ENCODE results near the gene FXYD5. TPM values are rescaled to one million over a fixed set of nuclear protein-coding genes. Genes with fewer than 3 reads are reported as not detected.

The FXYD5 gene
- total and polyA plus RNA-seq, 2 donors: 6.6 to 105 TPM

DNA sequence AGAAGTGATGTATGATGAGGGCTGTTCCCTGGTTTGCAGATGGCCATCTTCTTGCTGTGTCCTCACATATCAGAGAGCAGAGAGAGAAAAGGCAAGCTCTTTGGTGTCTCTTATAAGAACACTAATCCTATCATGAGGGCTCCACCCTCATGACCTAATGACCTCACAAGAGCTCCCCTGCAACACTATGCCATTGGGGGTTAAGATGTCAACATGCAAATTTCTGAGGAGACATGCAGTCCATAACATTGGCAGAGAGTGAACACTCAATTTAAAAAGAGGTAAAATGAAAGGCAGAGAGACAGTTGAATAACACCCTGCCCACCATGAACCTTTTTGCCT lies 63.1 kb downstream of the FXYD5 start:
- DNase-seq (ENCODE audit: extremely low spot score): no peak
- no peak overlapping the region for H3K4me3 ChIP-seq (ENCODE audit: low read depth, low read length)
- H3K4me1 ChIP-seq (ENCODE audit: insufficient read depth): no peaks in the 10 kb centered on the region
- H3K36me3 ChIP-seq (ENCODE audit: insufficient read depth): no peaks in the 10 kb centered on the region
- no peak overlapping the region for H3K27ac ChIP-seq (ENCODE audit: low read depth)

GRCh38 chr19:35219008-35219407 lies 64.5 kb downstream of the FXYD5 start:
- Histone ChIP-seq H3K4me1 (ENCODE audit: insufficient read depth) (no peaks in the 10 kb centered on the region), H3K27ac (ENCODE audit: low read depth) (no peak overlapping the region), H3K4me3 (ENCODE audit: low read depth, low read length) (no peak overlapping the region), H3K36me3 (ENCODE audit: insufficient read depth) (no peaks in the 10 kb centered on the region)
- DNase-seq (ENCODE audit: extremely low spot score): no peak
- 91% methylated on average over 1 of the region's 1 CpG for WGBS

Small RNA genes lying within 50 kb of the gene (small RNA-seq; reads per million reads assigned to genes)
- not detected for gene AC020907.2

Other genes starting within 250 kb of the FXYD5 start
- 5.2 TPM for gene ZNF30, start 227.8 kb upstream of the FXYD5 start, total RNA-seq
- 2.2 TPM for gene ZNF30, start 227.8 kb upstream of the FXYD5 start, polyA plus RNA-seq
- gene ZNF792, start 190.5 kb upstream of the FXYD5 start, total RNA-seq: 12.5 TPM
- gene ZNF792, start 190.5 kb upstream of the FXYD5 start, polyA plus RNA-seq: 3.9 TPM
- 34.2 TPM for gene GRAMD1A, start 154.4 kb upstream of the FXYD5 start, total RNA-seq
- 74.0 TPM for gene GRAMD1A, start 154.4 kb upstream of the FXYD5 start, polyA plus RNA-seq
- 1.6 TPM for gene SCN1B, start 124.3 kb upstream of the FXYD5 start, total RNA-seq
- 15.1 TPM for gene SCN1B, start 124.3 kb upstream of the FXYD5 start, polyA plus RNA-seq
- gene HPN, start 113.0 kb upstream of the FXYD5 start, total RNA-seq: not detected
- 0.73 TPM for gene HPN, start 113.0 kb upstream of the FXYD5 start, polyA plus RNA-seq
- 62.3 TPM for gene FXYD3, start 38.9 kb upstream of the FXYD5 start, total RNA-seq
- gene FXYD3, start 38.9 kb upstream of the FXYD5 start, polyA plus RNA-seq: 170 TPM
- 5.9 TPM for gene LGI4, start 19.7 kb upstream of the FXYD5 start, total RNA-seq
- 48.4 TPM for gene LGI4, start 19.7 kb upstream of the FXYD5 start, polyA plus RNA-seq
- 26.9 TPM for gene FXYD1, start 15.9 kb upstream of the FXYD5 start, total RNA-seq
- 121 TPM for gene FXYD1, start 15.9 kb upstream of the FXYD5 start, polyA plus RNA-seq
- 0.26 TPM for gene FXYD7, start 11.5 kb upstream of the FXYD5 start, total RNA-seq
- gene FXYD7, start 11.5 kb upstream of the FXYD5 start, polyA plus RNA-seq: 0.57 TPM
- not detected for gene FAM187B, start 74.0 kb downstream of the FXYD5 start, total RNA-seq
- gene FAM187B, start 74.0 kb downstream of the FXYD5 start, polyA plus RNA-seq: not detected
- gene LSR, start 94.3 kb downstream of the FXYD5 start, total RNA-seq: 4.2 TPM
- gene LSR, start 94.3 kb downstream of the FXYD5 start, polyA plus RNA-seq: 27.9 TPM
- 27.4 TPM for gene USF2, start 114.2 kb downstream of the FXYD5 start, total RNA-seq
- gene USF2, start 114.2 kb downstream of the FXYD5 start, polyA plus RNA-seq: 142 TPM
- gene HAMP, start 127.8 kb downstream of the FXYD5 start, total RNA-seq: not detected
- 0.19 TPM for gene HAMP, start 127.8 kb downstream of the FXYD5 start, polyA plus RNA-seq
- 6.1 TPM for gene MAG, start 137.4 kb downstream of the FXYD5 start, total RNA-seq
- gene MAG, start 137.4 kb downstream of the FXYD5 start, polyA plus RNA-seq: 0.20 TPM
- 8.8 TPM for gene CD22, start 174.5 kb downstream of the FXYD5 start, total RNA-seq
- 1.6 TPM for gene CD22, start 174.5 kb downstream of the FXYD5 start, polyA plus RNA-seq
- not detected for gene FFAR1, start 193.2 kb downstream of the FXYD5 start, total RNA-seq
- gene FFAR1, start 193.2 kb downstream of the FXYD5 start, polyA plus RNA-seq: not detected
- 0.16 TPM for gene FFAR3, start 203.7 kb downstream of the FXYD5 start, total RNA-seq
- gene FFAR3, start 203.7 kb downstream of the FXYD5 start, polyA plus RNA-seq: 0.68 TPM
- not detected for gene GPR42, start 216.3 kb downstream of the FXYD5 start, total RNA-seq
- gene GPR42, start 216.3 kb downstream of the FXYD5 start, polyA plus RNA-seq: 0.14 TPM